Measurements from ENCODE around the gene LUZP1. TPM values are rescaled to one million over a fixed set of nuclear protein-coding genes. Genes with fewer than 3 reads are reported as not detected.

LUZP1 gene
- total RNA-seq, 1 experiment from 2014 or later = 22.4 TPM

DNA sequence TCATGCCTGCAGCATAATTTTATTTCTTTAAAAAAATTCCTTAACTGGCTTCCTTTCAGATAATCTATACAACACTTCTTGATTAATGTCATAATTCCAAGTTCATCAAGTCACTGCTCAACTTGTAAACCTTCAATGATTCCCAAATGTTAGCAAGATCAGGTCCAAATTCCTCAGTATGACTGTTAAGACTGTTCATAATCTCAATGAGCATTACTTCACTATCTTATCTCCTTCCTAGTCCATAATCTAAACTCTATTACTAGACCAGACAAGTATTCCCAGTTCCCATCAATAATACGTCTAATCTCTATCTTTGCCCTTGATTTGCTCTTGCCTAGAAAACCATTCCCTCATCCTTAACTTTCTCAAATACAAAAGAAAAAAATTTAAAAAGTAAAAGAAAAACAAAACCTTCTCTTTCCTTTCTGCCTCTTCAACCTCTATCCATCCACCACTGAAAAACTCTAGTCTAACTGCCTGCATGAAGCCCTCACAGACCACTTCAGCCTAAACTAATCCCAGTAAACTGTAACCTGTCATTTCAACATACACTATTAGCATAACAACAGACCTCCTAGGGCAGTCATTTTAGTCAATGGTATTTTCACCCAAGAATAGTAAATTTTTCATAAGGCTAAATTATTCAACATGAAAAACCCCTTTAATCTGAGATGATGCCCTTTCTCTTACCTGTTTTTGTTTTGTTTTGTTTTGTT is 15.5 kb downstream of the LUZP1 start:
- Histone ChIP-seq H3K79me2 (ENCODE audit: insufficient read depth, low read length) (peaks cover 98% of the 10 kb centered on the region), H3K9me2 (ENCODE audit: insufficient read depth) (no peaks in the 10 kb centered on the region), H3K27ac (ENCODE audit: low read depth, low read length) (no peak overlapping the region), H3K4me3 (replicated peaks in 1 of 2; ENCODE audit: low read depth in 1 of 2, low read length in 2 of 2) (no peak overlapping the region), H3K4me1 (ENCODE audit: control insufficient read depth in 1 of 2, insufficient read depth in 2 of 2, low read length in 2 of 2) (peaks cover 5 to 16% of the 10 kb centered on the region in 2 experiments; a peak in 3 of 4 replicates), H3K36me3 (ENCODE audit: control insufficient read depth in 1 of 2, insufficient read depth in 2 of 2, low read length in 2 of 2) (no peaks in the 10 kb centered on the region), H3K4me2 (ENCODE audit: low read length) (no peak overlapping the region), H4K20me1 (ENCODE audit: insufficient read depth) (no peaks in the 10 kb centered on the region; the same call in 1 of the 2 replicates), H3K9ac (ENCODE audit: low read length) (no peak overlapping the region), H3K27me3 (ENCODE audit: insufficient read depth, low read length) (no peaks in the 10 kb centered on the region), H2AFZ (ENCODE audit: low read depth, low read length, poor library complexity, severe bottlenecking) (no peak overlapping the region), H3K9me3 (ENCODE audit: control insufficient read depth in 1 of 2, insufficient read depth in 1 of 2, low read depth in 1 of 2, low read length in 2 of 2) (no peaks in the 10 kb centered on the region)
- TF ChIP-seq, protein P1, sequence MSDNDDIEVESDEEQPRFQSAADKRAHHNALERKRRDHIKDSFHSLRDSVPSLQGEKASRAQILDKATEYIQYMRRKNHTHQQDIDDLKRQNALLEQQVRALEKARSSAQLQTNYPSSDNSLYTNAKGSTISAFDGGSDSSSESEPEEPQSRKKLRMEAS (IDR thresholded peaks at IDR 0.05) = no peak
- TF ChIP-seq ZNF274 (IDR thresholded peaks at IDR 0.05; ENCODE audit: low read depth, low read length) = no peak
- no peak for TF ChIP-seq CEBPB (IDR thresholded peaks at IDR 0.05; ENCODE audit: low read depth)
- no peak for TF ChIP-seq SIN3A (IDR thresholded peaks at IDR 0.05; ENCODE audit: low read depth)
- TF ChIP-seq, protein P2, sequence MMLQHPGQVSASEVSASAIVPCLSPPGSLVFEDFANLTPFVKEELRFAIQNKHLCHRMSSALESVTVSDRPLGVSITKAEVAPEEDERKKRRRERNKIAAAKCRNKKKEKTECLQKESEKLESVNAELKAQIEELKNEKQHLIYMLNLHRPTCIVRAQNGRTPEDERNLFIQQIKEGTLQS (IDR thresholded peaks at IDR 0.05) = no peak
- TF ChIP-seq CBX3 (IDR thresholded peaks at IDR 0.05; ENCODE audit: low read depth) = no peak
- TF ChIP-seq POLR2AphosphoS5 (IDR thresholded peaks at IDR 0.05; ENCODE audit: low read depth, low read length) = no peak
- TF ChIP-seq JUND (IDR thresholded peaks at IDR 0.05) = no peak
- TF ChIP-seq EZH2phosphoT487 (IDR thresholded peaks at IDR 0.05; ENCODE audit: borderline replicate concordance) = no peak
- TF ChIP-seq YY1 (IDR thresholded peaks at IDR 0.05; ENCODE audit: extremely low read depth, insufficient replicate concordance, low read depth, low read length) = no peak
- no peak for TF ChIP-seq FOSL1 (IDR thresholded peaks at IDR 0.05; ENCODE audit: low read depth)
- TF ChIP-seq, protein P3, sequence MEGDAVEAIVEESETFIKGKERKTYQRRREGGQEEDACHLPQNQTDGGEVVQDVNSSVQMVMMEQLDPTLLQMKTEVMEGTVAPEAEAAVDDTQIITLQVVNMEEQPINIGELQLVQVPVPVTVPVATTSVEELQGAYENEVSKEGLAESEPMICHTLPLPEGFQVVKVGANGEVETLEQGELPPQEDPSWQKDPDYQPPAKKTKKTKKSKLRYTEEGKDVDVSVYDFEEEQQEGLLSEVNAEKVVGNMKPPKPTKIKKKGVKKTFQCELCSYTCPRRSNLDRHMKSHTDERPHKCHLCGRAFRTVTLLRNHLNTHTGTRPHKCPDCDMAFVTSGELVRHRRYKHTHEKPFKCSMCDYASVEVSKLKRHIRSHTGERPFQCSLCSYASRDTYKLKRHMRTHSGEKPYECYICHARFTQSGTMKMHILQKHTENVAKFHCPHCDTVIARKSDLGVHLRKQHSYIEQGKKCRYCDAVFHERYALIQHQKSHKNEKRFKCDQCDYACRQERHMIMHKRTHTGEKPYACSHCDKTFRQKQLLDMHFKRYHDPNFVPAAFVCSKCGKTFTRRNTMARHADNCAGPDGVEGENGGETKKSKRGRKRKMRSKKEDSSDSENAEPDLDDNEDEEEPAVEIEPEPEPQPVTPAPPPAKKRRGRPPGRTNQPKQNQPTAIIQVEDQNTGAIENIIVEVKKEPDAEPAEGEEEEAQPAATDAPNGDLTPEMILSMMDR (IDR thresholded peaks at IDR 0.05 in 2 of 3, conservative IDR thresholded peaks at IDR 0.05 in 1 of 3; ENCODE audit: borderline replicate concordance in 1 of 3, insufficient read depth in 1 of 3, low read depth in 2 of 3, low read length in 2 of 3) = no peak
- TF ChIP-seq SRF (IDR thresholded peaks at IDR 0.05; ENCODE audit: low read depth) = no peak
- TF ChIP-seq ZFX (IDR thresholded peaks at IDR 0.05) = no peak
- TF ChIP-seq TCF7L2 (IDR thresholded peaks at IDR 0.05; ENCODE audit: borderline replicate concordance, extremely low read depth, insufficient read depth, insufficient read length) = no peak
- no peak for TF ChIP-seq RAD21 (IDR thresholded peaks at IDR 0.05; ENCODE audit: low read depth)
- TF ChIP-seq, protein P4, sequence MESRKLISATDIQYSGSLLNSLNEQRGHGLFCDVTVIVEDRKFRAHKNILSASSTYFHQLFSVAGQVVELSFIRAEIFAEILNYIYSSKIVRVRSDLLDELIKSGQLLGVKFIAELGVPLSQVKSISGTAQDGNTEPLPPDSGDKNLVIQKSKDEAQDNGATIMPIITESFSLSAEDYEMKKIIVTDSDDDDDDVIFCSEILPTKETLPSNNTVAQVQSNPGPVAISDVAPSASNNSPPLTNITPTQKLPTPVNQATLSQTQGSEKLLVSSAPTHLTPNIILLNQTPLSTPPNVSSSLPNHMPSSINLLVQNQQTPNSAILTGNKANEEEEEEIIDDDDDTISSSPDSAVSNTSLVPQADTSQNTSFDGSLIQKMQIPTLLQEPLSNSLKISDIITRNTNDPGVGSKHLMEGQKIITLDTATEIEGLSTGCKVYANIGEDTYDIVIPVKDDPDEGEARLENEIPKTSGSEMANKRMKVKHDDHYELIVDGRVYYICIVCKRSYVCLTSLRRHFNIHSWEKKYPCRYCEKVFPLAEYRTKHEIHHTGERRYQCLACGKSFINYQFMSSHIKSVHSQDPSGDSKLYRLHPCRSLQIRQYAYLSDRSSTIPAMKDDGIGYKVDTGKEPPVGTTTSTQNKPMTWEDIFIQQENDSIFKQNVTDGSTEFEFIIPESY (IDR thresholded peaks at IDR 0.05; ENCODE audit: extremely low read depth, insufficient replicate concordance, low read length) = no peak
- TF ChIP-seq SP1 (IDR thresholded peaks at IDR 0.05; ENCODE audit: low read depth) = no peak
- TF ChIP-seq, protein P5, sequence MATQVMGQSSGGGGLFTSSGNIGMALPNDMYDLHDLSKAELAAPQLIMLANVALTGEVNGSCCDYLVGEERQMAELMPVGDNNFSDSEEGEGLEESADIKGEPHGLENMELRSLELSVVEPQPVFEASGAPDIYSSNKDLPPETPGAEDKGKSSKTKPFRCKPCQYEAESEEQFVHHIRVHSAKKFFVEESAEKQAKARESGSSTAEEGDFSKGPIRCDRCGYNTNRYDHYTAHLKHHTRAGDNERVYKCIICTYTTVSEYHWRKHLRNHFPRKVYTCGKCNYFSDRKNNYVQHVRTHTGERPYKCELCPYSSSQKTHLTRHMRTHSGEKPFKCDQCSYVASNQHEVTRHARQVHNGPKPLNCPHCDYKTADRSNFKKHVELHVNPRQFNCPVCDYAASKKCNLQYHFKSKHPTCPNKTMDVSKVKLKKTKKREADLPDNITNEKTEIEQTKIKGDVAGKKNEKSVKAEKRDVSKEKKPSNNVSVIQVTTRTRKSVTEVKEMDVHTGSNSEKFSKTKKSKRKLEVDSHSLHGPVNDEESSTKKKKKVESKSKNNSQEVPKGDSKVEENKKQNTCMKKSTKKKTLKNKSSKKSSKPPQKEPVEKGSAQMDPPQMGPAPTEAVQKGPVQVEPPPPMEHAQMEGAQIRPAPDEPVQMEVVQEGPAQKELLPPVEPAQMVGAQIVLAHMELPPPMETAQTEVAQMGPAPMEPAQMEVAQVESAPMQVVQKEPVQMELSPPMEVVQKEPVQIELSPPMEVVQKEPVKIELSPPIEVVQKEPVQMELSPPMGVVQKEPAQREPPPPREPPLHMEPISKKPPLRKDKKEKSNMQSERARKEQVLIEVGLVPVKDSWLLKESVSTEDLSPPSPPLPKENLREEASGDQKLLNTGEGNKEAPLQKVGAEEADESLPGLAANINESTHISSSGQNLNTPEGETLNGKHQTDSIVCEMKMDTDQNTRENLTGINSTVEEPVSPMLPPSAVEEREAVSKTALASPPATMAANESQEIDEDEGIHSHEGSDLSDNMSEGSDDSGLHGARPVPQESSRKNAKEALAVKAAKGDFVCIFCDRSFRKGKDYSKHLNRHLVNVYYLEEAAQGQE (IDR thresholded peaks at IDR 0.05; ENCODE audit: low read depth) = no peak
- ATAC-seq = no peak
- POLR2A ChIA-PET = no interaction called here
- RAD21 ChIA-PET (ENCODE audit: low non-redundant PET in 1 of 2, low total read pairs in 2 of 2, uncharacterized antibody in 2 of 2, unreplicated experiment in 2 of 2) = no interaction called here
- TSS peak; percentile 33 for BruUV-seq (replicated peaks)
- DNase-seq (ENCODE audit: low read depth, low spot score) = no peak
- CTCF ChIA-PET = no interaction called here
- intact Hi-C loops (cut with micrococcal nuclease) = no loop called here
